H9 (cell line): ENCODE data around the gene CD244. TPM values are rescaled to one million over a fixed set of nuclear protein-coding genes. Genes with fewer than 3 reads are reported as not detected.

Source experiments
- DNase-seq: peaks from one replicate; pipeline ENCODE4 v3.0.0-alpha.2; 2017
- H2AFZ ChIP-seq: one replicate; pipeline ENCODE4 v1.6.1; 2013; ENCODE audit warnings: mild to moderate bottlenecking, low read length, control low read depth, moderate library complexity
- H2AK5ac ChIP-seq: 2 replicates; pipeline ENCODE4 v1.6.1; 2013; ENCODE audit warnings: low read length, control low read depth, mixed read lengths; ENCODE audit not compliant: insufficient read length
- H2BK120ac ChIP-seq: one replicate; pipeline ENCODE4 v1.6.1; 2013; ENCODE audit warnings: low read depth, mild to moderate bottlenecking, low read length, control low read depth, inconsistent platforms; ENCODE audit not compliant: poor library complexity, severe bottlenecking
- H2BK12ac ChIP-seq: 2 replicates; pipeline ENCODE4 v1.6.1; 2013; ENCODE audit warnings: low read length, control low read depth, mixed read lengths, low read depth; ENCODE audit not compliant: insufficient read length
- H2BK15ac ChIP-seq: 2 replicates; pipeline ENCODE4 v1.6.1; 2013; ENCODE audit warnings: low read depth, low read length, control low read depth
- H2BK20ac ChIP-seq: one replicate; pipeline ENCODE4 v1.6.1; 2013; ENCODE audit warnings: low read depth, mild to moderate bottlenecking, low read length, control low read depth, inconsistent platforms; ENCODE audit not compliant: poor library complexity, severe bottlenecking
- H2BK5ac ChIP-seq: 2 replicates; pipeline ENCODE4 v1.6.1; 2013; ENCODE audit warnings: low read length, control low read depth, mixed read lengths; ENCODE audit not compliant: insufficient read length
- H3K14ac ChIP-seq: 2 replicates; pipeline ENCODE4 v1.6.1; 2013; ENCODE audit warnings: low read length, control low read depth; ENCODE audit not compliant: insufficient read depth
- H3K18ac ChIP-seq: 2 replicates; pipeline ENCODE4 v1.6.1; 2013; ENCODE audit warnings: low read depth, mild to moderate bottlenecking, mixed read lengths, low read length, control low read depth; ENCODE audit not compliant: insufficient read length
- H3K23ac ChIP-seq: 2 replicates; pipeline ENCODE4 v1.6.1; 2013; ENCODE audit warnings: low read length, control low read depth, mixed read lengths, low read depth; ENCODE audit not compliant: insufficient read length
- H3K23me2 ChIP-seq: 2 replicates; pipeline ENCODE4 v1.6.1; 2013; ENCODE audit warnings: low read depth, mild to moderate bottlenecking, mixed read lengths, low read length, control low read depth; ENCODE audit not compliant: insufficient read length, poor library complexity, severe bottlenecking
- H3K27ac ChIP-seq: 2 replicates; pipeline ENCODE4 v1.5.1; 2013; ENCODE audit warnings: low read length, control low read depth, mixed read lengths, low read depth; ENCODE audit not compliant: insufficient read length
- H3K27me3 ChIP-seq: 2 replicates; pipeline ENCODE4 v1.6.1; 2013; ENCODE audit warnings: low read length, control low read depth, inconsistent platforms; ENCODE audit not compliant: insufficient read depth
- H3K4ac ChIP-seq: 2 replicates; pipeline ENCODE4 v1.6.1; 2013; ENCODE audit warnings: low read depth, mild to moderate bottlenecking, control low read depth, inconsistent platforms, low read length, moderate library complexity
- H3K4me1 ChIP-seq: 2 replicates; pipeline ENCODE4 v1.6.1; 2013; ENCODE audit warnings: low read length, control low read depth, inconsistent platforms; ENCODE audit not compliant: insufficient read depth
- H3K4me2 ChIP-seq: 2 replicates; pipeline ENCODE4 v1.6.1; 2013; ENCODE audit warnings: low read length, control low read depth, mixed read lengths; ENCODE audit not compliant: insufficient read length, insufficient read depth
- H3K56ac ChIP-seq: 2 replicates; pipeline ENCODE4 v1.6.1; 2013; ENCODE audit warnings: low read depth, mild to moderate bottlenecking, mixed read lengths, low read length, control low read depth; ENCODE audit not compliant: insufficient read length
- H3K79me1 ChIP-seq: 2 replicates; pipeline ENCODE4 v1.6.1; 2013; ENCODE audit warnings: low read depth, mild to moderate bottlenecking, moderate library complexity, low read length, control low read depth, inconsistent platforms; ENCODE audit not compliant: insufficient read depth, poor library complexity, severe bottlenecking
- H3K79me2 ChIP-seq: 2 replicates; pipeline ENCODE4 v1.6.1; 2013; ENCODE audit warnings: low read length, control low read depth, inconsistent platforms; ENCODE audit not compliant: insufficient read depth
- H3K9ac ChIP-seq: 2 replicates; pipeline ENCODE4 v1.6.1; 2013; ENCODE audit warnings: low read length, control low read depth, mixed read lengths; ENCODE audit not compliant: insufficient read length; ENCODE audit errors: extremely low read depth
- H3K9me3 ChIP-seq: one replicate; pipeline ENCODE4 v1.6.1; 2013; ENCODE audit warnings: low read depth, low read length, inconsistent platforms; ENCODE audit not compliant: control insufficient read depth
- H3T11ph ChIP-seq: one replicate; pipeline ENCODE4 v1.6.1; 2013; ENCODE audit warnings: mild to moderate bottlenecking, low read length, control low read depth, inconsistent platforms
- H4K20me1 ChIP-seq: one replicate; pipeline ENCODE4 v1.6.1; 2013; ENCODE audit not compliant: control insufficient read depth, insufficient read length, insufficient read depth
- H4K5ac ChIP-seq: 2 replicates; pipeline ENCODE4 v1.6.1; 2013; ENCODE audit warnings: low read depth, mild to moderate bottlenecking, mixed read lengths, low read length, control low read depth; ENCODE audit not compliant: insufficient read length
- H4K8ac ChIP-seq: replicated peaks from 2 replicates; pipeline ENCODE4 v1.6.1; 2013; ENCODE audit warnings: low read length, control low read depth, mixed read lengths, low read depth; ENCODE audit not compliant: insufficient read length
- H4K91ac ChIP-seq: 2 replicates; pipeline ENCODE4 v1.6.1; 2013; ENCODE audit warnings: low read depth, mild to moderate bottlenecking, moderate library complexity, mixed read lengths, low read length, control low read depth; ENCODE audit not compliant: insufficient read length
- H3K27ac Mint-ChIP-seq, 3 experiments: 2 replicates in 2 of 3; 3 replicates in 1 of 3; pipeline ENCODE4 v1.8.0; 2020 to 2021; ENCODE audit warnings: mixed read lengths in 3 of 3, mild to moderate bottlenecking in 1 of 3, moderate library complexity in 1 of 3
- H3K27me3 Mint-ChIP-seq: 2 replicates; pipeline ENCODE4 v1.8.0; 2021; ENCODE audit warnings: low read depth, mild to moderate bottlenecking, moderate library complexity, mixed read lengths
- H3K36me3 Mint-ChIP-seq, 3 experiments: 2 replicates in 2 of 3; 3 replicates in 1 of 3; pipeline ENCODE4 v1.8.0; 2020 to 2021; ENCODE audit warnings: low read depth in 3 of 3, mixed read lengths in 3 of 3; ENCODE audit not compliant: insufficient read depth in 1 of 3
- H3K4me1 Mint-ChIP-seq, 2 experiments: 2 replicates each; pipeline ENCODE4 v1.8.0; 2020; ENCODE audit warnings: mixed read lengths in 2 of 2
- H3K4me3 Mint-ChIP-seq, 2 experiments: 2 replicates in 1 of 2; 3 replicates in 1 of 2; pipeline ENCODE4 v1.8.0; 2020 to 2021; ENCODE audit warnings: mild to moderate bottlenecking in 2 of 2, mixed read lengths in 2 of 2, moderate library complexity in 1 of 2
- H3K9me3 Mint-ChIP-seq, 2 experiments: 2 replicates in 1 of 2; 3 replicates in 1 of 2; pipeline ENCODE4 v1.8.0; 2020; ENCODE audit warnings: mild to moderate bottlenecking in 2 of 2, mixed read lengths in 2 of 2, moderate library complexity in 1 of 2
- WGBS: extraction: QIAGEN DNeasy Blood & Tissue Kit; methylation state at CpG from one replicate; pipeline ENCODE4 v1.1.7; 2013; ENCODE audit warnings: missing lambda C conversion rate, low lambda C conversion rate, mixed read lengths; ENCODE audit not compliant: insufficient read length; ENCODE audit errors: extremely low coverage; 5-methylcytosine and 5-hydroxymethylcytosine counted together
- total RNA-seq: library from RNA; stranded (reverse); gene quantifications from 2 replicates; pipeline ENCODE4 v1.2.1, GENCODE V29; 2021
- TF ChIP-seq, protein P1 (sequence below): fragments of 200-600 bp; sonication (generic); conservative IDR thresholded peaks from 3 replicates; pipeline ENCODE4 v1.8.0; 2021; ENCODE audit warnings: antibody characterized with exemption, mild to moderate bottlenecking

Gene CD244
- total RNA-seq, 1 experiment from 2014 or later, result not detected

DNA sequence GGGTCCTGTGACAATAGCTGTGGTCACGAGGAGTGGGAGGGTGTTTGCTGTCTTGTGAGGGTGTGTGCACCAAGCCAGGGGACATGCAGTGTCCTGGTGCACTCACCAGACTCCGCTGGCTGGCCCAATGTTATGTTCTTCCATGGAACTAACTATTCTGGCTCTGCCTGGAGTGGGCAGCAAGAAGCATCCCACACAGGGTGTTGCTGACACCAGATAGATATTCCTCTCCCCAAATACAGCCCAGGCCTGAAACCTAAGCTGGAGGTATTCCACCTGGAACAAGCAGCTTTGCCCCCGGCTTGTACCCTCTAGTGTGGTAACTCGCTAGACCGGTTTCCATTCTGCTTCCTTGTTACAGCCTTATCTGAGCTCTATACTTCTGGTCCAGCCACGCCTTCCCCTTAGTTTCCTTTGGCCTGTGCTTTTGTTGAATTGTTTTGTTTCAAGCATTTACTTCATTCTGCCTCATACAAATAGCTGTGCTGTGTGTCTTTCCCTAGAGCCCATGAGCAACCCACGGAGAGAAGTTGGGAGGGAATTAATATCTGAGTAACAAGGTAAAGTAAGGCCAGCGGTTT, 81.4 kb downstream of the CD244 start:
- no peaks in the 10 kb centered on the region for H3K23me2 ChIP-seq

More for the DNA sequence above, 81.4 kb downstream of the CD244 start:
- no peak overlapping the region; a peak in 2 of 7 replicates for H3K27ac Mint-ChIP-seq
- H3K18ac ChIP-seq, result no peak overlapping the region
- peaks cover 1 to 11% (median 7%) of the 10 kb centered on the region in 3 experiments; a peak in 5 of 7 replicates for H3K36me3 Mint-ChIP-seq
- DNase-seq, result no peak
- H2BK20ac ChIP-seq, result no peak overlapping the region
- no peak overlapping the region for H2BK12ac ChIP-seq
- H3K4me2 ChIP-seq, result no peak overlapping the region
- TF ChIP-seq, protein P1, sequence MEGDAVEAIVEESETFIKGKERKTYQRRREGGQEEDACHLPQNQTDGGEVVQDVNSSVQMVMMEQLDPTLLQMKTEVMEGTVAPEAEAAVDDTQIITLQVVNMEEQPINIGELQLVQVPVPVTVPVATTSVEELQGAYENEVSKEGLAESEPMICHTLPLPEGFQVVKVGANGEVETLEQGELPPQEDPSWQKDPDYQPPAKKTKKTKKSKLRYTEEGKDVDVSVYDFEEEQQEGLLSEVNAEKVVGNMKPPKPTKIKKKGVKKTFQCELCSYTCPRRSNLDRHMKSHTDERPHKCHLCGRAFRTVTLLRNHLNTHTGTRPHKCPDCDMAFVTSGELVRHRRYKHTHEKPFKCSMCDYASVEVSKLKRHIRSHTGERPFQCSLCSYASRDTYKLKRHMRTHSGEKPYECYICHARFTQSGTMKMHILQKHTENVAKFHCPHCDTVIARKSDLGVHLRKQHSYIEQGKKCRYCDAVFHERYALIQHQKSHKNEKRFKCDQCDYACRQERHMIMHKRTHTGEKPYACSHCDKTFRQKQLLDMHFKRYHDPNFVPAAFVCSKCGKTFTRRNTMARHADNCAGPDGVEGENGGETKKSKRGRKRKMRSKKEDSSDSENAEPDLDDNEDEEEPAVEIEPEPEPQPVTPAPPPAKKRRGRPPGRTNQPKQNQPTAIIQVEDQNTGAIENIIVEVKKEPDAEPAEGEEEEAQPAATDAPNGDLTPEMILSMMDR, result no peak
- H3K9me3 Mint-ChIP-seq, result peaks cover 11 to 13% of the 10 kb centered on the region in 2 experiments
- H3T11ph ChIP-seq, result no peak overlapping the region
- H4K91ac ChIP-seq, result no peak overlapping the region
- no peak overlapping the region for H3K14ac ChIP-seq
- no peak overlapping the region for H2BK5ac ChIP-seq
- H4K8ac ChIP-seq, result no peak overlapping the region
- no peak overlapping the region for H2BK15ac ChIP-seq
- H3K56ac ChIP-seq, result no peak overlapping the region
- no peaks in the 10 kb centered on the region for H3K9me3 ChIP-seq
- no peaks in the 10 kb centered on the region for H3K79me2 ChIP-seq
- H4K5ac ChIP-seq, result no peak overlapping the region
- H3K27me3 Mint-ChIP-seq, result no peaks in the 10 kb centered on the region
- no peaks in the 10 kb centered on the region for H4K20me1 ChIP-seq
- no CpG with 5 or more reads among the region's 8 CpGs for WGBS
- H2BK120ac ChIP-seq, result no peak overlapping the region
- H2AFZ ChIP-seq, result no peak overlapping the region
- no peaks in the 10 kb centered on the region for H3K79me1 ChIP-seq
- no peaks in the 10 kb centered on the region for H3K27me3 ChIP-seq
- no peak overlapping the region for H3K4me3 Mint-ChIP-seq
- no peak overlapping the region for H3K27ac ChIP-seq
- H3K9ac ChIP-seq, result no peak overlapping the region
- no peaks in the 10 kb centered on the region for H3K4me1 ChIP-seq
- H3K4me1 Mint-ChIP-seq, result peaks cover 7 to 12% of the 10 kb centered on the region in 2 experiments; a peak in 3 of 4 replicates
- no peak overlapping the region for H2AK5ac ChIP-seq
- no peak overlapping the region for H3K4ac ChIP-seq
- H3K23ac ChIP-seq, result no peak overlapping the region
